HL-60 (cell line): ENCODE measurements around the gene CCDC57.

Source experiments
- CTCF ChIP-seq: IDR thresholded peaks from one replicate; pipeline ENCODE4 v1.5.1; 2011; ENCODE audit warnings: low read length, control low read depth, inconsistent platforms; ENCODE audit not compliant: insufficient read depth
- GABPA ChIP-seq: IDR thresholded peaks from 2 replicates; pipeline ENCODE4 v1.6.1; 2012; ENCODE audit warnings: low read depth
- POLR2AphosphoS5 ChIP-seq: IDR thresholded peaks from 2 replicates; pipeline ENCODE4 v1.6.1; 2012; ENCODE audit warnings: low read depth
- SPI1 ChIP-seq: IDR thresholded peaks from 2 replicates; pipeline ENCODE4 v1.6.1; 2012; ENCODE audit warnings: low read depth, mild to moderate bottlenecking, borderline replicate concordance
- TF ChIP-seq, protein P1 (sequence below): IDR thresholded peaks from 2 replicates; pipeline ENCODE4 v1.6.1; 2012; ENCODE audit warnings: low read depth; ENCODE audit not compliant: insufficient replicate concordance

DNA sequence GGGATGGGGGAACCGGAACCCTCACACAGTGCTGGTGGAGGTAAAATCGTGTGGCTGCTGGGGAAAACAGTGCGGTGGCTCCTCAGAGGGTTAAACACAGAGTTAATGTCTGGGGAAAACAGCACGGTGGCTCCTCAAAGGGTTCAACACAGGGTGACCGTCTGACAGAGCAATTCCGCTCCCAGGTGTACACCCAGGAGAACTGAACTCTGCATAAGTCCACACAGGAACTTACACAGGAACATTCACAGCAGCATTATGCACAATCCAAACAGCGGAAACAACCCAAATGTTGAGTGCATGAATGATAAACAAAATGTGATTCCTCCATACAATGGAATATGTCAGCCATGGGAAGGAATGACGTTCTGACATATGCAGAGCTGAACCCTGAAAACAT lies 51.4 kb downstream of the CCDC57 start:
- no peak for TF ChIP-seq CTCF
- TF ChIP-seq, protein P1, sequence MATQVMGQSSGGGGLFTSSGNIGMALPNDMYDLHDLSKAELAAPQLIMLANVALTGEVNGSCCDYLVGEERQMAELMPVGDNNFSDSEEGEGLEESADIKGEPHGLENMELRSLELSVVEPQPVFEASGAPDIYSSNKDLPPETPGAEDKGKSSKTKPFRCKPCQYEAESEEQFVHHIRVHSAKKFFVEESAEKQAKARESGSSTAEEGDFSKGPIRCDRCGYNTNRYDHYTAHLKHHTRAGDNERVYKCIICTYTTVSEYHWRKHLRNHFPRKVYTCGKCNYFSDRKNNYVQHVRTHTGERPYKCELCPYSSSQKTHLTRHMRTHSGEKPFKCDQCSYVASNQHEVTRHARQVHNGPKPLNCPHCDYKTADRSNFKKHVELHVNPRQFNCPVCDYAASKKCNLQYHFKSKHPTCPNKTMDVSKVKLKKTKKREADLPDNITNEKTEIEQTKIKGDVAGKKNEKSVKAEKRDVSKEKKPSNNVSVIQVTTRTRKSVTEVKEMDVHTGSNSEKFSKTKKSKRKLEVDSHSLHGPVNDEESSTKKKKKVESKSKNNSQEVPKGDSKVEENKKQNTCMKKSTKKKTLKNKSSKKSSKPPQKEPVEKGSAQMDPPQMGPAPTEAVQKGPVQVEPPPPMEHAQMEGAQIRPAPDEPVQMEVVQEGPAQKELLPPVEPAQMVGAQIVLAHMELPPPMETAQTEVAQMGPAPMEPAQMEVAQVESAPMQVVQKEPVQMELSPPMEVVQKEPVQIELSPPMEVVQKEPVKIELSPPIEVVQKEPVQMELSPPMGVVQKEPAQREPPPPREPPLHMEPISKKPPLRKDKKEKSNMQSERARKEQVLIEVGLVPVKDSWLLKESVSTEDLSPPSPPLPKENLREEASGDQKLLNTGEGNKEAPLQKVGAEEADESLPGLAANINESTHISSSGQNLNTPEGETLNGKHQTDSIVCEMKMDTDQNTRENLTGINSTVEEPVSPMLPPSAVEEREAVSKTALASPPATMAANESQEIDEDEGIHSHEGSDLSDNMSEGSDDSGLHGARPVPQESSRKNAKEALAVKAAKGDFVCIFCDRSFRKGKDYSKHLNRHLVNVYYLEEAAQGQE: no peak
- TF ChIP-seq POLR2AphosphoS5: no peak
- TF ChIP-seq GABPA: no peak
- no peak for TF ChIP-seq SPI1
